Measurements from ENCODE around the gene NFASC.
A peak's percentile ranks its signal among the peaks of the same experiment; 100 is the strongest.

NFASC gene

GRCh38 chr1:205068457-205069040, 197.9 kb downstream of the NFASC start:
- peak; percentile 40 for DNase-seq

GRCh38 chr1:205069371-205070125, 198.9 kb downstream of the NFASC start:
- DNase-seq, result no peak

GRCh38 chr1:205071028-205071409, 200.4 kb downstream of the NFASC start:
- no peak for DNase-seq

GRCh38 chr1:205071801-205072200, 201.1 kb downstream of the NFASC start:
- DNase-seq, result no peak

DNA sequence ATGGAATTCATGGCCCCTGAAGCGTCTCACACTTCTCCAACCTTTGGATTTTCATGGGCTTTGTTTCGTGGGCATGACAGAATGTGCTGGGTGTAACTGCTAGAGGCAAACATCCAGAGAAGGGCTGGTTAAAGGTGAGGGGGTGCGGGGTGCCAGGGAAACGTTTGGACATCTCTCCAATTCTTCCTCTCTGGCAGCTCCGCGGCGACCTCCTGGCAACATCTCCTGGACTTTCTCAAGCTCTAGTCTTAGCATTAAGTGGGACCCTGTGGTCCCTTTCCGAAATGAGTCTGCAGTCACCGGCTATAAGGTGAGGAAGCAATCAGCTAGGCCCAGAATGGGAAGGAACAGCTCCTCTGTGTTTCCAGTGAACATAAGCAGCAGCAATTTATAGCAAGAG, 201.6 kb downstream of the NFASC start:
- no peak for DNase-seq

Measured in fibroblast of skin of right quadriceps (primary cell).